ENCODE results near the gene MAGI2. TPM values are rescaled to one million over a fixed set of nuclear protein-coding genes. Genes with fewer than 3 reads are reported as not detected.

MAGI2 gene
- total and polyA plus RNA-seq, 2 experiments from 2014 or later: 10.4 to 26.4 TPM

DNA sequence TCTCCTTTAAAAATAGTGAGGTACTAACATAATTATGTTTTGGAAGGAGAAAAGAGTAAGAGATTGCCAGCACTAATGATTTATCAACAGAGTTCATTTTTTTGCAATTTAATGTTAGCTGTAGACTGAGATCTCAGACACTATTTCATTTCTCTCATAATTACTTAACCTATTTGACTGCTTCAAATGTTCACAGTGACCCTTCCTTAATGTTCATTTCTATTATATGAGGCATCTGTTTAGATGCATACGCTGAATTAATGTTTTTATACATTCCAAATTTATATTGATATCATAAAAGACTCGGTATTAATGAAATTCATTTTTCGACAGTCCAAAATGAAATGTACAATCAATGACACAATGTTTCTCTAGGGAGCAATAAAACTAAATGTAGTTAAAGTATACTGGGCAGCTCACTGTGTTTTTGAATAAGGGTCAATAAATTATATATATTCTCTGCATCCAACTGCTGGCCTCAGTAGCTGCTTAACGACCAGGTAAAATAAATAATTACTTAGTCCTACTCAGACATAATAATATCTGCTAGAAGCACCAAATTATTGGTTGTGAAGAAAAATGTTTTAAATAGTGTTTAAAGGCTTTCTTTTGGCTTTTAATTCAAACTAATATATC lies 373.4 kb downstream of the MAGI2 start:
- Histone ChIP-seq H3K9me2 (ENCODE audit: insufficient read depth) (no peaks in the 10 kb centered on the region), H3K79me2 (replicated peaks; ENCODE audit: insufficient read depth) (no peaks in the 10 kb centered on the region), H3K36me3 (ENCODE audit: insufficient read depth) (no peaks in the 10 kb centered on the region), H3K27me3 (ENCODE audit: insufficient read depth) (no peaks in the 10 kb centered on the region), H3K4me1 (ENCODE audit: insufficient read depth) (no peaks in the 10 kb centered on the region), H2AFZ (no peak overlapping the region), H3K27ac (ENCODE audit: low read depth) (no peak overlapping the region), H3K4me2 (no peak overlapping the region), H4K20me1 (replicated peaks; ENCODE audit: insufficient read depth) (no peaks in the 10 kb centered on the region), H3F3A (replicated peaks; ENCODE audit: low read depth) (no peaks in the 10 kb centered on the region), H3K4me3 (no peak overlapping the region)
- Mint-ChIP-seq H3K27me3 (ENCODE audit: insufficient read depth, low read depth, poor library complexity) (no peaks in the 10 kb centered on the region), H3K27ac (no peak overlapping the region), H3K4me1 (no peaks in the 10 kb centered on the region), H3K36me3 (ENCODE audit: low read depth) (no peaks in the 10 kb centered on the region), H3K4me3 (no peak overlapping the region), H3K9me3 (no peaks in the 10 kb centered on the region)
- TF ChIP-seq ZNF331 (CRISPR knock-in tag; IDR thresholded peaks at IDR 0.05; ENCODE audit: low read depth) (no peak), STAT1 (IDR thresholded peaks at IDR 0.05; ENCODE audit: unreplicated experiment) (no peak), JUNB (IDR thresholded peaks at IDR 0.05; ENCODE audit: unreplicated experiment) (no peak), EZH2 (IDR thresholded peaks at IDR 0.05; ENCODE audit: low read depth, unreplicated experiment) (no peak), CREB1 (CRISPR knock-in tag; IDR thresholded peaks at IDR 0.05; ENCODE audit: low read depth) (no peak), NANOG (IDR thresholded peaks at IDR 0.05; ENCODE audit: borderline replicate concordance) (no peak), ZNF114 (CRISPR knock-in tag; IDR thresholded peaks at IDR 0.05) (no peak), EZH2phosphoT487 (IDR thresholded peaks at IDR 0.05; ENCODE audit: unreplicated experiment) (no peak), POLR2AphosphoS5 (IDR thresholded peaks at IDR 0.05; ENCODE audit: low read depth) (no peak)
- TF ChIP-seq, protein P1, sequence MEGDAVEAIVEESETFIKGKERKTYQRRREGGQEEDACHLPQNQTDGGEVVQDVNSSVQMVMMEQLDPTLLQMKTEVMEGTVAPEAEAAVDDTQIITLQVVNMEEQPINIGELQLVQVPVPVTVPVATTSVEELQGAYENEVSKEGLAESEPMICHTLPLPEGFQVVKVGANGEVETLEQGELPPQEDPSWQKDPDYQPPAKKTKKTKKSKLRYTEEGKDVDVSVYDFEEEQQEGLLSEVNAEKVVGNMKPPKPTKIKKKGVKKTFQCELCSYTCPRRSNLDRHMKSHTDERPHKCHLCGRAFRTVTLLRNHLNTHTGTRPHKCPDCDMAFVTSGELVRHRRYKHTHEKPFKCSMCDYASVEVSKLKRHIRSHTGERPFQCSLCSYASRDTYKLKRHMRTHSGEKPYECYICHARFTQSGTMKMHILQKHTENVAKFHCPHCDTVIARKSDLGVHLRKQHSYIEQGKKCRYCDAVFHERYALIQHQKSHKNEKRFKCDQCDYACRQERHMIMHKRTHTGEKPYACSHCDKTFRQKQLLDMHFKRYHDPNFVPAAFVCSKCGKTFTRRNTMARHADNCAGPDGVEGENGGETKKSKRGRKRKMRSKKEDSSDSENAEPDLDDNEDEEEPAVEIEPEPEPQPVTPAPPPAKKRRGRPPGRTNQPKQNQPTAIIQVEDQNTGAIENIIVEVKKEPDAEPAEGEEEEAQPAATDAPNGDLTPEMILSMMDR (conservative IDR thresholded peaks at IDR 0.05; ENCODE audit: low read depth in 2 of 2): no peak
- TF ChIP-seq, protein P2, sequence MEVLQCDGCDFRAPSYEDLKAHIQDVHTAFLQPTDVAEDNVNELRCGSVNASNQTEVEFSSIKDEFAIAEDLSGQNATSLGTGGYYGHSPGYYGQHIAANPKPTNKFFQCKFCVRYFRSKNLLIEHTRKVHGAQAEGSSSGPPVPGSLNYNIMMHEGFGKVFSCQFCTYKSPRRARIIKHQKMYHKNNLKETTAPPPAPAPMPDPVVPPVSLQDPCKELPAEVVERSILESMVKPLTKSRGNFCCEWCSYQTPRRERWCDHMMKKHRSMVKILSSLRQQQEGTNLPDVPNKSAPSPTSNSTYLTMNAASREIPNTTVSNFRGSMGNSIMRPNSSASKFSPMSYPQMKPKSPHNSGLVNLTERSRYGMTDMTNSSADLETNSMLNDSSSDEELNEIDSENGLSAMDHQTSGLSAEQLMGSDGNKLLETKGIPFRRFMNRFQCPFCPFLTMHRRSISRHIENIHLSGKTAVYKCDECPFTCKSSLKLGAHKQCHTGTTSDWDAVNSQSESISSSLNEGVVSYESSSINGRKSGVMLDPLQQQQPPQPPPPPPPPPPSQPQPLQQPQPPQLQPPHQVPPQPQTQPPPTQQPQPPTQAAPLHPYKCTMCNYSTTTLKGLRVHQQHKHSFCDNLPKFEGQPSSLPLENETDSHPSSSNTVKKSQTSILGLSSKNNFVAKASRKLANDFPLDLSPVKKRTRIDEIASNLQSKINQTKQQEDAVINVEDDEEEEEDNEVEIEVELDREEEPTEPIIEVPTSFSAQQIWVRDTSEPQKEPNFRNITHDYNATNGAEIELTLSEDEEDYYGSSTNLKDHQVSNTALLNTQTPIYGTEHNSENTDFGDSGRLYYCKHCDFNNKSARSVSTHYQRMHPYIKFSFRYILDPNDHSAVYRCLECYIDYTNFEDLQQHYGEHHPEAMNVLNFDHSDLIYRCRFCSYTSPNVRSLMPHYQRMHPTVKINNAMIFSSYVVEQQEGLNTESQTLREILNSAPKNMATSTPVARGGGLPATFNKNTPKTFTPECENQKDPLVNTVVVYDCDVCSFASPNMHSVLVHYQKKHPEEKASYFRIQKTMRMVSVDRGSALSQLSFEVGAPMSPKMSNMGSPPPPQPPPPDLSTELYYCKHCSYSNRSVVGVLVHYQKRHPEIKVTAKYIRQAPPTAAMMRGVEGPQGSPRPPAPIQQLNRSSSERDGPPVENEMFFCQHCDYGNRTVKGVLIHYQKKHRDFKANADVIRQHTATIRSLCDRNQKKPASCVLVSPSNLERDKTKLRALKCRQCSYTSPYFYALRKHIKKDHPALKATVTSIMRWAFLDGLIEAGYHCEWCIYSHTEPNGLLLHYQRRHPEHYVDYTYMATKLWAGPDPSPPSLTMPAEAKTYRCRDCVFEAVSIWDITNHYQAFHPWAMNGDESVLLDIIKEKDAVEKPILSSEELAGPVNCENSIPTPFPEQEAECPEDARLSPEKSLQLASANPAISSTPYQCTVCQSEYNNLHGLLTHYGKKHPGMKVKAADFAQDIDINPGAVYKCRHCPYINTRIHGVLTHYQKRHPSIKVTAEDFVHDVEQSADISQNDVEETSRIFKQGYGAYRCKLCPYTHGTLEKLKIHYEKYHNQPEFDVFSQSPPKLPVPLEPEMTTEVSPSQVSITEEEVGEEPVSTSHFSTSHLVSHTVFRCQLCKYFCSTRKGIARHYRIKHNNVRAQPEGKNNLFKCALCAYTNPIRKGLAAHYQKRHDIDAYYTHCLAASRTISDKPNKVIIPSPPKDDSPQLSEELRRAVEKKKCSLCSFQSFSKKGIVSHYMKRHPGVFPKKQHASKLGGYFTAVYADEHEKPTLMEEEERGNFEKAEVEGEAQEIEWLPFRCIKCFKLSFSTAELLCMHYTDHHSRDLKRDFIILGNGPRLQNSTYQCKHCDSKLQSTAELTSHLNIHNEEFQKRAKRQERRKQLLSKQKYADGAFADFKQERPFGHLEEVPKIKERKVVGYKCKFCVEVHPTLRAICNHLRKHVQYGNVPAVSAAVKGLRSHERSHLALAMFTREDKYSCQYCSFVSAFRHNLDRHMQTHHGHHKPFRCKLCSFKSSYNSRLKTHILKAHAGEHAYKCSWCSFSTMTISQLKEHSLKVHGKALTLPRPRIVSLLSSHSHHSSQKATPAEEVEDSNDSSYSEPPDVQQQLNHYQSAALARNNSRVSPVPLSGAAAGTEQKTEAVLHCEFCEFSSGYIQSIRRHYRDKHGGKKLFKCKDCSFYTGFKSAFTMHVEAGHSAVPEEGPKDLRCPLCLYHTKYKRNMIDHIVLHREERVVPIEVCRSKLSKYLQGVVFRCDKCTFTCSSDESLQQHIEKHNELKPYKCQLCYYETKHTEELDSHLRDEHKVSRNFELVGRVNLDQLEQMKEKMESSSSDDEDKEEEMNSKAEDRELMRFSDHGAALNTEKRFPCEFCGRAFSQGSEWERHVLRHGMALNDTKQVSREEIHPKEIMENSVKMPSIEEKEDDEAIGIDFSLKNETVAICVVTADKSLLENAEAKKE (CRISPR knock-in tag; IDR thresholded peaks at IDR 0.05): no peak
- TF ChIP-seq, protein P3, sequence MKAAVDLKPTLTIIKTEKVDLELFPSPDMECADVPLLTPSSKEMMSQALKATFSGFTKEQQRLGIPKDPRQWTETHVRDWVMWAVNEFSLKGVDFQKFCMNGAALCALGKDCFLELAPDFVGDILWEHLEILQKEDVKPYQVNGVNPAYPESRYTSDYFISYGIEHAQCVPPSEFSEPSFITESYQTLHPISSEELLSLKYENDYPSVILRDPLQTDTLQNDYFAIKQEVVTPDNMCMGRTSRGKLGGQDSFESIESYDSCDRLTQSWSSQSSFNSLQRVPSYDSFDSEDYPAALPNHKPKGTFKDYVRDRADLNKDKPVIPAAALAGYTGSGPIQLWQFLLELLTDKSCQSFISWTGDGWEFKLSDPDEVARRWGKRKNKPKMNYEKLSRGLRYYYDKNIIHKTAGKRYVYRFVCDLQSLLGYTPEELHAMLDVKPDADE (IDR thresholded peaks at IDR 0.05): no peak
- TF ChIP-seq, protein P4, sequence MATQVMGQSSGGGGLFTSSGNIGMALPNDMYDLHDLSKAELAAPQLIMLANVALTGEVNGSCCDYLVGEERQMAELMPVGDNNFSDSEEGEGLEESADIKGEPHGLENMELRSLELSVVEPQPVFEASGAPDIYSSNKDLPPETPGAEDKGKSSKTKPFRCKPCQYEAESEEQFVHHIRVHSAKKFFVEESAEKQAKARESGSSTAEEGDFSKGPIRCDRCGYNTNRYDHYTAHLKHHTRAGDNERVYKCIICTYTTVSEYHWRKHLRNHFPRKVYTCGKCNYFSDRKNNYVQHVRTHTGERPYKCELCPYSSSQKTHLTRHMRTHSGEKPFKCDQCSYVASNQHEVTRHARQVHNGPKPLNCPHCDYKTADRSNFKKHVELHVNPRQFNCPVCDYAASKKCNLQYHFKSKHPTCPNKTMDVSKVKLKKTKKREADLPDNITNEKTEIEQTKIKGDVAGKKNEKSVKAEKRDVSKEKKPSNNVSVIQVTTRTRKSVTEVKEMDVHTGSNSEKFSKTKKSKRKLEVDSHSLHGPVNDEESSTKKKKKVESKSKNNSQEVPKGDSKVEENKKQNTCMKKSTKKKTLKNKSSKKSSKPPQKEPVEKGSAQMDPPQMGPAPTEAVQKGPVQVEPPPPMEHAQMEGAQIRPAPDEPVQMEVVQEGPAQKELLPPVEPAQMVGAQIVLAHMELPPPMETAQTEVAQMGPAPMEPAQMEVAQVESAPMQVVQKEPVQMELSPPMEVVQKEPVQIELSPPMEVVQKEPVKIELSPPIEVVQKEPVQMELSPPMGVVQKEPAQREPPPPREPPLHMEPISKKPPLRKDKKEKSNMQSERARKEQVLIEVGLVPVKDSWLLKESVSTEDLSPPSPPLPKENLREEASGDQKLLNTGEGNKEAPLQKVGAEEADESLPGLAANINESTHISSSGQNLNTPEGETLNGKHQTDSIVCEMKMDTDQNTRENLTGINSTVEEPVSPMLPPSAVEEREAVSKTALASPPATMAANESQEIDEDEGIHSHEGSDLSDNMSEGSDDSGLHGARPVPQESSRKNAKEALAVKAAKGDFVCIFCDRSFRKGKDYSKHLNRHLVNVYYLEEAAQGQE (IDR thresholded peaks at IDR 0.05; ENCODE audit: unreplicated experiment): no peak
- ATAC-seq (no peak), DNase-seq (ENCODE audit: low spot score) (no peak)
